ENCODE data around the gene DVL3. TPM values are rescaled to one million over a fixed set of nuclear protein-coding genes. Genes with fewer than 3 reads are reported as not detected.
A peak's percentile ranks its signal among the peaks of the same experiment; 100 is the strongest.
"Not testable (repeated sequence)": the region's sequence is repeated elsewhere in the genome, so short reads cannot be mapped to it uniquely, and the experiment has no call there.

The DVL3 gene
- total RNA-seq, 1 donor from 2014 or later = 55.1 TPM

DNA sequence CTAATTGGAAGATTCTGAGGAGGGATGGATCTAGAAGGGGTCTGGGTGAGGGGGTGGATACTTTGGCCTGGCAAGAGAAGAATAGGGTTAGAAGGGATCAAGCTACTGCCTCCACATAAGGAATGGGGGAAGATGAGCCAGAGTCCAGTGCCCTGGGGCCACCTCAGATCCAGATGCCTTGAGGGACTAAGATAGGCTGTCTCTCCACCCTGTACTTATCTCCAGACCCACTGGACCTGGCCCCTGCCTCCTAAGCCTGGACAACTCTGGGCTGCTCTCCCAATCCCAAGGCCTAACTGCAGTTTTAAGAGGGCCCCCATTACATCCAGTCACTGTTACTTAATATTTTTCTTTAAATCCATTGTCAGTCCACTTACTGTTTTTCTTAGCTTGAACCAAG, 2.0 kb downstream of the DVL3 start:
- no peaks in the 10 kb centered on the region for H3K27me3 ChIP-seq (ENCODE audit: low read depth)
- TF ChIP-seq, protein P1, sequence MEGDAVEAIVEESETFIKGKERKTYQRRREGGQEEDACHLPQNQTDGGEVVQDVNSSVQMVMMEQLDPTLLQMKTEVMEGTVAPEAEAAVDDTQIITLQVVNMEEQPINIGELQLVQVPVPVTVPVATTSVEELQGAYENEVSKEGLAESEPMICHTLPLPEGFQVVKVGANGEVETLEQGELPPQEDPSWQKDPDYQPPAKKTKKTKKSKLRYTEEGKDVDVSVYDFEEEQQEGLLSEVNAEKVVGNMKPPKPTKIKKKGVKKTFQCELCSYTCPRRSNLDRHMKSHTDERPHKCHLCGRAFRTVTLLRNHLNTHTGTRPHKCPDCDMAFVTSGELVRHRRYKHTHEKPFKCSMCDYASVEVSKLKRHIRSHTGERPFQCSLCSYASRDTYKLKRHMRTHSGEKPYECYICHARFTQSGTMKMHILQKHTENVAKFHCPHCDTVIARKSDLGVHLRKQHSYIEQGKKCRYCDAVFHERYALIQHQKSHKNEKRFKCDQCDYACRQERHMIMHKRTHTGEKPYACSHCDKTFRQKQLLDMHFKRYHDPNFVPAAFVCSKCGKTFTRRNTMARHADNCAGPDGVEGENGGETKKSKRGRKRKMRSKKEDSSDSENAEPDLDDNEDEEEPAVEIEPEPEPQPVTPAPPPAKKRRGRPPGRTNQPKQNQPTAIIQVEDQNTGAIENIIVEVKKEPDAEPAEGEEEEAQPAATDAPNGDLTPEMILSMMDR (IDR thresholded peaks at IDR 0.05) = no peak
- peaks cover 7% of the 10 kb centered on the region for H3K36me3 ChIP-seq
- no peaks in the 10 kb centered on the region for H3K9me3 ChIP-seq
- intact Hi-C loops (cut with DNase I) = no loop called here
- H3K27ac ChIP-seq = peak overlapping the region; percentile 88
- peaks cover 66% of the 10 kb centered on the region for H3K4me1 ChIP-seq
- peak overlapping the region; percentile 97 for H3K4me3 ChIP-seq
- DNase-seq (no peak), ATAC-seq (no peak)

DNA sequence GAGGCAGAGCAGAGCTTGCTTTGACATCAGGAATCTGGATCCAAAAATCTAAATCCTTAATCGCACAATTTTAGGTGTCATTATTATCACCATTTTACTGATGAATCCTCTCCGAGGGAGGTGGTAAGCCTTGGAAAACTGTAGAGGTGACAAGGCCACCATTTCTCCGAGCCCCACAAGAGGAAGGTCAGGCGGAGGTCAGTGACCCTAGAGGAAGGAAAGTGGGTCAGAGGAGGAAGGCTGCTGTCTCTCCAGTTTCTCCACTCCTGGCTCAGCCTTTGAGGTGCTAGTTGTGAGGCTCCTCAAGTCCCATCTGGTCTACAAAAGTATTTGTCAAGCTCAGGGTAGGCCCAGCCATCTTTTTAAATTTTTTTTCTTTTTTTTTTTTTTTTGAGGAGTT, 3.2 kb downstream of the DVL3 start:
- Histone ChIP-seq H3K27me3 (ENCODE audit: low read depth) (no peaks in the 10 kb centered on the region), H3K27ac (no peak overlapping the region), H3K4me1 (peaks cover 67% of the 10 kb centered on the region), H3K4me3 (no peak overlapping the region), H3K9me3 (no peaks in the 10 kb centered on the region), H3K36me3 (peaks cover 17% of the 10 kb centered on the region)
- no peak for DNase-seq
- no peak for ATAC-seq
- TF ChIP-seq, protein P1 (IDR thresholded peaks at IDR 0.05) = no peak
- intact Hi-C loops (cut with DNase I) = no loop called here

GRCh38 chr3:184160456-184160855, 5.3 kb downstream of the DVL3 start:
- DNase-seq (no peak), ATAC-seq (peak; percentile 9 to 51)
- H3K27me3 ChIP-seq (ENCODE audit: low read depth) = no peaks in the 10 kb centered on the region

GRCh38 chr3:184162571-184163070, 7.4 kb downstream of the DVL3 start:
- DNase-seq; intact Hi-C loops (cut with DNase I); H3K27ac ChIP-seq; H3K4me3 ChIP-seq; H3K27me3 ChIP-seq (ENCODE audit: low read depth); H3K9me3 ChIP-seq: not testable (repeated sequence)
- Histone ChIP-seq H3K4me1 (peaks cover 47% of the 10 kb centered on the region), H3K36me3 (peaks cover 59% of the 10 kb centered on the region)
- peak in 1 of 2 donors; percentile 34 for ATAC-seq

More at GRCh38 chr3:184160456-184160855, 5.3 kb downstream of the DVL3 start:
- H3K9me3 ChIP-seq = no peaks in the 10 kb centered on the region
- intact Hi-C loops (cut with DNase I) = no loop called here
- TF ChIP-seq, protein P1 (IDR thresholded peaks at IDR 0.05) = no peak
- no peak overlapping the region for H3K4me3 ChIP-seq
- peak overlapping the region; percentile 36 for H3K27ac ChIP-seq
- peaks cover 61% of the 10 kb centered on the region for H3K4me1 ChIP-seq
- H3K36me3 ChIP-seq = peaks cover 37% of the 10 kb centered on the region

DNA sequence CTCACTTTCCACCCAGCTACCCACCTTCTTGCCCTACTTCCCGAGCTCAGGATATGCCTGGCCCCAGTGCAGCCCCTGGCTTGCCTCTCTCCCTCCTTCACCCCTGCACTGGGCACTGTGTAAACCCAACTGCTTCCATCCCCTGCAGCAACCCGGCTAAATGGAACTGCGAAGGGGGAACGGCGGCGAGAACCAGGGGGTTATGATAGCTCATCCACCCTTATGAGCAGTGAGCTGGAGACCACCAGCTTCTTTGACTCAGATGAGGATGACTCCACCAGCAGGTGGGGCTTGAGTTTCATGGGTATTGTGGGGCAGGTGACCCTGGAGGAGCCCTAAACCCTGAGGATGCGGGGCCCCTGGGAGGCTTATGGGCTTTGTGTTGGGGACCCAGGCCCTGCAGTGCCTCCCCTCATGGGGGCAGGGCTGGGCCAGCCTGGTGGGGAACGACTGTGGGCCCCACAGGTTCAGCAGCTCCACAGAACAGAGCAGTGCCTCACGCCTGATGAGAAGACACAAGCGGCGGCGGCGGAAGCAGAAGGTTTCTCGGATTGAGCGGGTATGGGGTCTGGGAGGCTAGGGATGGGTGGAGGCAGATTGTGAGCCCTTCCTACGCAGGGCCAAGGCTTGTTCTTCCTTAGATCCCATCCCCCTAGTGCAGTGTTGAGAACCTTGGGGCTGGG, 9.6 kb downstream of the DVL3 start:
- Histone ChIP-seq H3K36me3 (peaks cover 81% of the 10 kb centered on the region), H3K4me1 (peaks cover 25% of the 10 kb centered on the region), H3K27ac (no peak overlapping the region), H3K4me3 (no peak overlapping the region), H3K9me3 (no peaks in the 10 kb centered on the region), H3K27me3 (ENCODE audit: low read depth) (no peaks in the 10 kb centered on the region)
- ATAC-seq (no peak), DNase-seq (no peak)
- intact Hi-C loops (cut with DNase I) = no loop called here
- TF ChIP-seq, protein P1 (IDR thresholded peaks at IDR 0.05) = no peak

DNA sequence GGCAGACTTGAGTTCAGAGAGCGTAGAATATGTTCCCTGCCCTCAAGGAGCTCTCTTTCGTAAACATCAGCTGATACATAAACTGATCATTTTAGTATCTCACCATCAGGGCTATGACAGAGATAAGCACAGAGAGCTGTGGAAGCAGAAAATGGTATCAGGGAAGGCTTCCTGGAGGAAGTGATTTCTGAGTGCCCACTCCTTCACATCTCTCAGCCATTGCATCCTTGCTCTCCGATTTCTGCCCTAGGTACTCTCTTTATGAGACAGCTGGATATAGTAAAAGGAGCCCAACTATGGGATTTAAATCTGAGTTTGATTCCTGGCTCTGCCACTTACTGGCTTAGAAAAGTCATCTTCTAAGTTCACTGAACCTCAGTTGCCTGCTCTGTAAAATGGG, 10.4 kb downstream of the DVL3 start:
- ATAC-seq (no peak), DNase-seq (no peak)
- H3K9me3 ChIP-seq = no peaks in the 10 kb centered on the region
- TF ChIP-seq, protein P1 (IDR thresholded peaks at IDR 0.05) = no peak
- intact Hi-C loops (cut with DNase I) = no loop called here
- H3K27ac ChIP-seq = no peak overlapping the region
- no peaks in the 10 kb centered on the region for H3K27me3 ChIP-seq (ENCODE audit: low read depth)
- H3K4me3 ChIP-seq = no peak overlapping the region
- H3K4me1 ChIP-seq = peaks cover 18% of the 10 kb centered on the region
- H3K36me3 ChIP-seq = peaks cover 88% of the 10 kb centered on the region

Data from lower lobe of right lung (tissue), 2 donors.